DND-41 (cell line): ENCODE measurements around the gene PHACTR1.

Source experiments
- ATAC-seq: fragments of 200-7000 bp; cut with Tn5 transposase; 3 replicates; pipeline ENCODE4 v1.9.1; 2021; ENCODE audit warnings: low read depth; ENCODE audit not compliant: insufficient read depth
- DNase-seq: peaks from one replicate; pipeline ENCODE4 v3.0.0-alpha.2; 2020
- H2AFZ ChIP-seq: 2 replicates; pipeline ENCODE4 v1.6.0; 2012; ENCODE audit warnings: low read depth, low read length
- H3K27ac ChIP-seq: 2 replicates; pipeline ENCODE4 v1.5.1; 2012; ENCODE audit warnings: low read length, inconsistent platforms
- H3K27me3 ChIP-seq: fragments of 200-600 bp; sonication (generic); 2 replicates; pipeline ENCODE4 v1.6.0; 2012; ENCODE audit warnings: low read length, mild to moderate bottlenecking, inconsistent platforms; ENCODE audit not compliant: insufficient read depth, poor library complexity
- H3K36me3 ChIP-seq: 2 replicates; pipeline ENCODE4 v1.5.1; 2012; ENCODE audit warnings: low read length, inconsistent platforms; ENCODE audit not compliant: insufficient read depth
- H3K4me1 ChIP-seq: 2 replicates; pipeline ENCODE4 v1.5.1; 2012; ENCODE audit warnings: mild to moderate bottlenecking, low read length; ENCODE audit not compliant: insufficient read depth
- H3K4me2 ChIP-seq: 2 replicates; pipeline ENCODE4 v1.6.0; 2012; ENCODE audit warnings: mild to moderate bottlenecking, moderate library complexity, low read length, inconsistent platforms; ENCODE audit not compliant: insufficient read depth
- H3K4me3 ChIP-seq, 2 experiments: fragments of 200-600 bp in 1 of 2; shearing (Covaris generic) in 1 of 2; 2 replicates each; pipeline ENCODE4 v1.5.1; 2012 to 2016; ENCODE audit warnings: inconsistent platforms in 2 of 2, low read length in 2 of 2, mild to moderate bottlenecking in 2 of 2, low read depth in 1 of 2, moderate library complexity in 1 of 2
- H3K79me2 ChIP-seq: 2 replicates; pipeline ENCODE4 v1.6.0; 2012; ENCODE audit warnings: low read length, inconsistent platforms; ENCODE audit not compliant: insufficient read depth
- H3K9ac ChIP-seq: 2 replicates; pipeline ENCODE4 v1.6.0; 2012; ENCODE audit warnings: low read depth, mild to moderate bottlenecking, inconsistent platforms, low read length, moderate library complexity
- H3K9me3 ChIP-seq: 2 replicates; pipeline ENCODE4 v1.5.1; 2012; ENCODE audit warnings: low read length, moderate library complexity, mild to moderate bottlenecking, inconsistent platforms; ENCODE audit not compliant: insufficient read depth, severe bottlenecking
- H4K20me1 ChIP-seq: 2 replicates; pipeline ENCODE4 v1.6.0; 2012; ENCODE audit warnings: low read length; ENCODE audit not compliant: insufficient read depth
- CTCF ChIP-seq: IDR thresholded peaks from 2 replicates; pipeline ENCODE4 v1.5.1; 2012; ENCODE audit warnings: borderline replicate concordance, low read length, moderate library complexity, mild to moderate bottlenecking; ENCODE audit not compliant: poor library complexity, severe bottlenecking; ENCODE audit errors: extremely low read depth
- EZH2 ChIP-seq: IDR thresholded peaks from 3 replicates; pipeline ENCODE4 v1.6.1; 2012; ENCODE audit warnings: borderline replicate concordance, low read depth, mild to moderate bottlenecking, moderate library complexity, low read length, inconsistent platforms; ENCODE audit not compliant: severe bottlenecking

The PHACTR1 gene

GRCh38 chr6:12798326-12798725 lies 81.8 kb downstream of the PHACTR1 start:
- Histone ChIP-seq H3K4me3 (no peak overlapping the region), H3K9ac (no peak overlapping the region), H2AFZ (no peak overlapping the region), H4K20me1 (no peaks in the 10 kb centered on the region), H3K36me3 (no peaks in the 10 kb centered on the region), H3K4me1 (no peaks in the 10 kb centered on the region), H3K4me2 (no peak overlapping the region), H3K79me2 (no peaks in the 10 kb centered on the region), H3K9me3 (no peaks in the 10 kb centered on the region), H3K27ac (no peak overlapping the region), H3K27me3 (no peaks in the 10 kb centered on the region)
- TF ChIP-seq EZH2: no peak
- no peak for TF ChIP-seq CTCF
- ATAC-seq (no peak), DNase-seq (no peak)

DNA sequence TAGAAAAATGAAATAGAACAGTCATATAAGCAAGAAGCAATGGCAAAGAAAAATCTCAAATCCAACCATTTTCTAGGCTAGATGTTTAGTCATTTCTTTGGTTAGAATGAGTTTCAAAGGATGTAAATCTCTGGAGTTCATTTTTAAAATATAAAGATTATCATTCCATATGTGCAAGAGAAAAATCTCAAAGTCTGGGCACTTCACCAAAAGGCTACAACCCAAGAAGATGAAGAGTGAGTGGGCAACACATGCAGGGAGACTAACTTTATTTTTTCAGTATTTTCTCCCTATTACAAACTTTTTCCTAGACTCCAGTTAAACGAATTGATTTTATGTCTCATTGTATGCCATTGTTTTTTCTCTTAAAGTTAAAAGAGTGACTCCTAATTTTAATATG lies 83.6 kb downstream of the PHACTR1 start:
- H3K9me3 ChIP-seq: no peaks in the 10 kb centered on the region
- H4K20me1 ChIP-seq: no peaks in the 10 kb centered on the region
- no peaks in the 10 kb centered on the region for H3K36me3 ChIP-seq
- no peak overlapping the region for H3K4me3 ChIP-seq
- no peaks in the 10 kb centered on the region for H3K79me2 ChIP-seq
- no peak for DNase-seq
- no peaks in the 10 kb centered on the region for H3K4me1 ChIP-seq
- H3K4me2 ChIP-seq: no peak overlapping the region
- no peak for ATAC-seq
- no peak overlapping the region for H3K27ac ChIP-seq
- no peak overlapping the region for H2AFZ ChIP-seq
- H3K27me3 ChIP-seq: no peaks in the 10 kb centered on the region
- TF ChIP-seq EZH2 (no peak), CTCF (no peak)
- H3K9ac ChIP-seq: no peak overlapping the region

DNA sequence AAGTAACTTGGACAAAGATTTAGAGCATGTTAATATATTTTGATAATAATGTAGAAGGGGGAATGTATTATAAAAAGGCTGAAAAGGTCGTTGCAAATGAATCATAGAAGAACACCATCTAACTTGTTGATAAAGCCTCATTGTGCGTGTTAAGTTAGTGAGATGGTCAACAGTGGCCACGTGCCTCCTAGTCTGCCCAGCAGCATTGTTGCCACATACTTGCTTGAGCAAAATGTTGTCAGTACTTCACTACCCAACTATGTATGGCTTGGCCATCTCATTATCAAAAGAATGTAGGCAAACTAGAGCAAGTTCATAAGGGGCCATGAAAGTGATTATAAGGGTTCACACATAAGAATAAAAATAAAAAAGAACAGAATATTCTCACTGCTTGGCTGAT lies 84.6 kb downstream of the PHACTR1 start:
- ATAC-seq: no peak
- H2AFZ ChIP-seq: no peak overlapping the region
- no peaks in the 10 kb centered on the region for H4K20me1 ChIP-seq
- no peak overlapping the region for H3K4me3 ChIP-seq
- TF ChIP-seq CTCF (no peak), EZH2 (no peak)
- DNase-seq: no peak
- H3K79me2 ChIP-seq: no peaks in the 10 kb centered on the region
- no peak overlapping the region for H3K4me2 ChIP-seq
- H3K36me3 ChIP-seq: no peaks in the 10 kb centered on the region
- H3K27me3 ChIP-seq: no peaks in the 10 kb centered on the region
- H3K9me3 ChIP-seq: no peaks in the 10 kb centered on the region
- H3K27ac ChIP-seq: no peak overlapping the region
- H3K4me1 ChIP-seq: no peaks in the 10 kb centered on the region
- H3K9ac ChIP-seq: no peak overlapping the region

DNA sequence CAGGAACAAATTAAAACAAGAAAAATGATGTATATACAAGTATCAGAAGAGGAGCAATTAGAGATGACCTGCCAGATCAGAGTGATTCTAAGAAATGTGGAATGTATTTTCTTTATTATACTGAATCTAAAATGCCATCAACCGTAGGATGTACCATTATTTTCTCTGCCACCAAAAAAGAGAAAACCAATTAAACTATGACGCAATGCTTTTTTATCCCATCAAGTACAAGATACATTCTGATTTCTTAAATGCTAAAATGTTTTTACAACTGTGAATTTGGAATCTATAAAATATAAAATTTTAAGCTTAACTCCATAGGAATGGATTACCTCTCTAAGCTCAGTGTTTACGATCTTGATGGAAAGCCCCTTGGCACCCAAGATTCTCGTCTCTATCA lies 85.9 kb downstream of the PHACTR1 start:
- TF ChIP-seq CTCF: no peak
- DNase-seq: no peak

More for the DNA sequence above, 85.9 kb downstream of the PHACTR1 start:
- Histone ChIP-seq H4K20me1 (no peaks in the 10 kb centered on the region), H3K27me3 (no peaks in the 10 kb centered on the region), H3K79me2 (no peaks in the 10 kb centered on the region), H3K4me2 (no peak overlapping the region), H3K9me3 (no peaks in the 10 kb centered on the region), H3K36me3 (no peaks in the 10 kb centered on the region), H2AFZ (no peak overlapping the region), H3K9ac (no peak overlapping the region), H3K4me1 (no peaks in the 10 kb centered on the region), H3K27ac (no peak overlapping the region), H3K4me3 (no peak overlapping the region)
- no peak for ATAC-seq
